ENCODE results near the gene WDR45. TPM values are rescaled to one million over a fixed set of nuclear protein-coding genes. Genes with fewer than 3 reads are reported as not detected.

Gene WDR45
- total RNA-seq, 1 experiment from 2014 or later = 42.7 TPM

- H3K27me3 Mint-ChIP-seq (ENCODE audit: unreplicated experiment) = no peaks in the 10 kb centered on the region
- H3K4me1 Mint-ChIP-seq (ENCODE audit: low read depth, unreplicated experiment) = peaks cover 30% of the 10 kb centered on the region
- no TSS peak for BruUV-seq (replicated peaks)
- peak; percentile 75 for DNase-seq
- H3K27ac Mint-ChIP-seq (ENCODE audit: unreplicated experiment) = peak overlapping the region; percentile 89
- peaks cover 20% of the 10 kb centered on the region for H3K36me3 Mint-ChIP-seq (ENCODE audit: insufficient read depth, unreplicated experiment)
- H3K4me3 Mint-ChIP-seq (ENCODE audit: low read depth, unreplicated experiment) = peak overlapping the region; percentile 72
- intact Hi-C loops (cut with micrococcal nuclease; ENCODE audit: unreplicated experiment) = no loop called here
- H3K9me3 Mint-ChIP-seq (ENCODE audit: low read depth, unreplicated experiment) = peaks cover 2% of the 10 kb centered on the region
- TF ChIP-seq CTCF (IDR thresholded peaks at IDR 0.05; ENCODE audit: unreplicated experiment) = no peak
- CTCF ChIA-PET = interaction anchor here (0.6 to 0.8 kb wide), 2 partner anchors 9 to 256 kb away, joined by 3 read pairs; no protein-coding TSS in a partner anchor
Observed at GRCh38 chrX:49053223-49054072, 26.2 kb downstream of the WDR45 start.

- no peak for TF ChIP-seq CTCF (IDR thresholded peaks at IDR 0.05; ENCODE audit: unreplicated experiment)
- CTCF ChIA-PET = interaction anchor here (1.2 to 1.7 kb wide), 2 partner anchors 41 to 72 kb away, joined by 3 to 16 read pairs; partner anchors contain the start of gene GRIPAP1
- H3K27ac Mint-ChIP-seq (ENCODE audit: unreplicated experiment) = peak overlapping the region; percentile 93
- H3K4me3 Mint-ChIP-seq (ENCODE audit: low read depth, unreplicated experiment) = peak overlapping the region; percentile 89
- H3K4me1 Mint-ChIP-seq (ENCODE audit: low read depth, unreplicated experiment) = peaks cover 33% of the 10 kb centered on the region
- H3K9me3 Mint-ChIP-seq (ENCODE audit: low read depth, unreplicated experiment) = no peaks in the 10 kb centered on the region
- intact Hi-C loops (cut with micrococcal nuclease; ENCODE audit: unreplicated experiment) = loop anchor here (1.0 to 10.0 kb wide), 4 partner anchors 14 to 239 kb away; partner anchors contain the start of genes CCDC120, GRIPAP1, HDAC6 and KCND1
- TSS peak; percentile 58 for BruUV-seq (replicated peaks)
- H3K36me3 Mint-ChIP-seq (ENCODE audit: insufficient read depth, unreplicated experiment) = peaks cover 43% of the 10 kb centered on the region
- DNase-seq = no peak
- no peaks in the 10 kb centered on the region for H3K27me3 Mint-ChIP-seq (ENCODE audit: unreplicated experiment)
Observed at GRCh38 chrX:49043987-49044281, 35.8 kb downstream of the WDR45 start.

- peak within 1 kb of the TSS; percentile 93 for H3K27ac Mint-ChIP-seq (ENCODE audit: unreplicated experiment)
- H3K27me3 Mint-ChIP-seq (ENCODE audit: unreplicated experiment) = no peaks in the 10 kb centered on the region
- peaks cover 36% of the 10 kb centered on the region for H3K4me1 Mint-ChIP-seq (ENCODE audit: low read depth, unreplicated experiment)
- H3K36me3 Mint-ChIP-seq (ENCODE audit: insufficient read depth, unreplicated experiment) = peaks cover 48% of the 10 kb centered on the region
- intact Hi-C loops (cut with micrococcal nuclease; ENCODE audit: unreplicated experiment) = loop anchor here (1.0 to 10.0 kb wide), 4 partner anchors 15 to 239 kb away; partner anchors contain the start of genes CCDC120, GRIPAP1, HDAC6 and KCND1
- BruUV-seq (replicated peaks) = no TSS peak
- H3K4me3 Mint-ChIP-seq (ENCODE audit: low read depth, unreplicated experiment) = peak within 1 kb of the TSS; percentile 89
- TF ChIP-seq CTCF (IDR thresholded peaks at IDR 0.05; ENCODE audit: unreplicated experiment) = peak; percentile 53
- CTCF ChIA-PET = interaction anchor here (0.6 to 1.7 kb wide), 6 partner anchors 41 to 426 kb away, joined by 3 to 16 read pairs (median 4); partner anchors contain the start of genes GRIPAP1 and HDAC6
- H3K9me3 Mint-ChIP-seq (ENCODE audit: low read depth, unreplicated experiment) = no peaks in the 10 kb centered on the region
- peak; percentile 97 for DNase-seq
Observed at GRCh38 chrX:49043220-49043986, 36.3 kb downstream of the WDR45 start, which contains the start of gene TFE3. TSS of gene TFE3 (minus strand) at chrX:49043357. CDS start at chrX:49043226, 131 bp downstream.

- TSS peak; percentile 55 for BruUV-seq (replicated peaks)
- no peak for TF ChIP-seq CTCF (IDR thresholded peaks at IDR 0.05; ENCODE audit: unreplicated experiment)
- intact Hi-C loops (cut with micrococcal nuclease; ENCODE audit: unreplicated experiment) = loop anchor here (1.0 to 10.0 kb wide), 4 partner anchors 16 to 238 kb away; partner anchors contain the start of genes CCDC120, GRIPAP1, HDAC6 and KCND1
- Mint-ChIP-seq H3K36me3 (ENCODE audit: insufficient read depth, unreplicated experiment) (peaks cover 55% of the 10 kb centered on the region), H3K4me1 (ENCODE audit: low read depth, unreplicated experiment) (peaks cover 36% of the 10 kb centered on the region), H3K9me3 (ENCODE audit: low read depth, unreplicated experiment) (no peaks in the 10 kb centered on the region), H3K27me3 (ENCODE audit: unreplicated experiment) (no peaks in the 10 kb centered on the region), H3K4me3 (ENCODE audit: low read depth, unreplicated experiment) (peak overlapping the region; percentile 89), H3K27ac (ENCODE audit: unreplicated experiment) (peak overlapping the region; percentile 93)
- CTCF ChIA-PET = interaction anchor here (0.6 to 1.7 kb wide), 5 partner anchors 40 to 425 kb away, joined by 3 to 16 read pairs (median 5); partner anchors contain the start of genes GRIPAP1 and HDAC6
- no peak for DNase-seq
Observed at GRCh38 chrX:49042581-49043219, 37.0 kb downstream of the WDR45 start.

Measured in Calu3 (cell line).